HG02970 (cell line): ENCODE results near the gene EFNA5.

Source experiments
- ATAC-seq: cut with Tn5 transposase; IDR thresholded peaks from one replicate; pipeline ENCODE4 v1.9.1; 2021; ENCODE audit warnings: mild to moderate bottlenecking, moderate library complexity, moderate number of reproducible peaks; ENCODE audit not compliant: unreplicated experiment, low FRiP score

EFNA5 gene

DNA sequence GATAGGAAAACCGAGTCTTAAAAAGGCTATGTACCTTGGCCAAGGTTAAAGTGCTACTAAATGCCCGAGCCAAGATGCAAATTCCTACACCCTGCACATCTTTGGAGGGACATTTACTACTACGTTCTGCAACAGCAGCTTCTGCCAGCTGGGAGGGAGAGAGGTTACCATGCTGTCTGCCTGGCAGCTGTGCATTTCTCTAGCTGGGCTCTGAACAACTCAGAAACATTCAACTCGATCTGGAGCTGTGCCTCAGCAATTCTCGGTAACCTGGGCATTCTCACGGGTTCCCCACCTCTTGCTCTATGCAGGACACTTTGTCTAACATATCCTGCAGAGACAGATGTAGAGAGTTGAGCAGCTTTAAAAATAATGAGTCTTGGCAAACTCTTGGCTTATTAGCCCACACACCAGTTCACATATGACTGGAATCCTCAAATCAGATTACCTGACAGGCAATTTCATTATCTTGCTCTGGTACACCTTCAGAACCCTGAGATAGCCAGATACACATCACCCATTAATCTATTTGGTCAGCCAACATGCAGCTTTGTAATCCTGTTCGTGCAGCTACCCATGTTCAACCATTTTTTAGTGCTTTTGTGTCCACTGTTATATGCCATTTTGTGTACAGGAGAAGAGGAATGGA is 115.8 kb downstream of the EFNA5 start:
- no peak for ATAC-seq

DNA sequence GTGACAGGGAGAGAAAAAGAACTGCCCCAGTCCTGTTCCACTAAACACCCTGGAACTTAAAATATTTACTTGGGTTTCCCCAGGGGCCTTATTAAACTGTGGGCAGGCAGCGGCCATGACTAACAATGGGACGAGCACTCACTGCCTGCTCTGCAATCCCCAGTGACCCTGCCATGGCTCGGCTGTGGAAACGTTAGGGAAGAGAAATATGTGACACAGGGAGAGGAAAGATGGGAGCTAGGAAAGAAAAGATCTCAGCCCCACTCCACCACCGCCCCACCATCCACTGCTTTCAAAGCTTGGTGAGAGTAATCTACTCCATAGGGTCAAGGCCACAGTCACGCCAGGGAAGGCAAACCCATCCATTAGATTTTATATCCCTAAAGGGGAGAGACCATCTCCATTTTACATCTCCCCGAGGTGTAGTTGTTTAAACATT is 117.6 kb downstream of the EFNA5 start:
- no peak for ATAC-seq

DNA sequence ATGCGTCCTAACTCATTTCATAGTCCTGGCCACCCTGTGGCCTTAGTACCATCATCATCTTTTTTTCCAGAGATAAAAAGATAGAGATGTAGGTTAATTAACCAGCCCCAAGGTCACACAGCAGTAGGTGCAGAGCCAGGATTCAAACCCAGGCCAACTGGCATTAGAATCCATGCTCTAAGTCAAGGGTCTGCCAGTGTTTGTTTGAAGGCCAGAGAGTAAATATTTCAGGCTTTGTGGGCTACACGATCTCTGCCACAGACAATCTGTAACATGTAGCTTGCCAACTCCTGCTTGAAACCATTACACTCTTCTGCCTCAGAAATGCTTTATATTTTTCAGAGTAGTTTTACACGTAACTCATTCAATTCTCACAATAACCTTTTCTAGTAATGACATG is 119.6 kb downstream of the EFNA5 start:
- ATAC-seq = no peak

DNA sequence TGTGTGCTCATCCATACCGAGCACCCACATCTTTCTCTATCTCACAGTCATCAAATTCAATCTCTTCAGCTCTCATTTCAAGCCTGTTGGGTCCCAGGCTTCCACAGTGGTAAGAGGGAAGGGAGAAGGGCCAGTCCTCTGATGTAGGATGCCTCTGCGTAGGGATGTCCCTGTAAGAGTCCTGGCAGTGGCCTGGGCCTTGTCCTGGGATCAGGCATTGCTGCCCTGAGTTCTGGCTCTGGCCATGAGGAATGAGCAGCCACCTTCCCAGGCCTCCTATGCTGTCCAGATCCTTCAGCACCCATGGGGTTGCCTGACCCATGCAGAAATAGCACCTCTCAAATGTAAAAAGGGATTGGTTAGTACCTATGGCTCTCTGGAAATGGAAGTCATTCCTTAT is 121.2 kb downstream of the EFNA5 start:
- ATAC-seq = no peak

DNA sequence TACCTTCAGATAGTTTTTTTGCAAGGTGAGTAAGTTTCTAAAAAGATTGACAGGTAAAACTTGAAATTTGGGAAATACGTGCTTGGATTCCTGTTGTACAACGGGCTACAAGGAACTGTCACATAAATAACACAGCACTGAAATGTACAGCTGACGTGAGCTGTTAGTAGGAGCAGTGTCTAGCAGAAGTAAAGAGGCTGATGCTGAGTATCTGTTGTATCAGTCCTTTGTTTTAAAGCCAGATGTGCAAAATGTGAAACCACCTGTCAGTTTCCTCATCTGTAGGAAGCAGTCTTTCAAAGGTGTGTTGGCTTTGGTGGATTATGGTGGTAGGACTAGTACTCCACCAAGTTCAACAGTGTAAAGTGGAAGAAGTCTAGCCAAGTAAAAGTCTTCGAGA is 122.3 kb downstream of the EFNA5 start:
- no peak for ATAC-seq

DNA sequence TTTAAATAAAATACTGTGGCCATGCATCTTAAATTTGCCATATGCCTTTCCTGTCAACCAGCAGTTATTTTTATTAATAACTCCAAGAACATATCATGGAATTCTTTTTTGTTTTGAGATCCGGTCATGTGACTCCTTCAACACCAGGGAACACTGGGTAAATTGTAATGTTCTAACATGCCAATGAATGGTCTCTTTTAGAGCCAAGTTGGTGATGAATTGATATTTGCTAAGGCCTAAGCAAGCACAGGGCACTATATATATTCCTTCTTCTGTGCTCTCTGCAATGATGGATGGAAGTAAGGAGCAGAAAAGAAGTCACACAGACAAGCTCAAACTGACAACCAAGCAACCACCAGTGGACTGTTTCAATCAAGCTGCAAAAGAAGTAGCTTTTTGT is 124.0 kb downstream of the EFNA5 start:
- ATAC-seq = no peak

DNA sequence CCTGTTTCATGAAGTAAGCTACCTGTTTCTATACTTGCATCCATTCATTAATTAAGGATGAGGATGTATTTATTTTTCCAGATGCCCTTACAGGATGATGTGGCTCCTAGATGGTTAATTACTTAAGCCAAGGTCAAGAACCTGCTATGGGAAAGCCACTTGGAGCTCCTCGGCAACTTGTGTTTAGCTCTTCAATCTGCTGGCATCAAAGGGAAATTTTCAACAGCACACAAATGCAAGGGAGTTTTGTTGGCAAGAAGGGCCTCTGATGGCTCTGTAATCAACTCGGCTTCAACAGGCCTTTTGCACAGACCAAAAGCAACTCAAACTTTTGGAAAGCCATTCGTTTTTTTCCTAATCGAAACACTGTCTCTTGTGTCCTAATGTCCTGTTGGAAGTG is 125.3 kb downstream of the EFNA5 start:
- ATAC-seq = no peak

DNA sequence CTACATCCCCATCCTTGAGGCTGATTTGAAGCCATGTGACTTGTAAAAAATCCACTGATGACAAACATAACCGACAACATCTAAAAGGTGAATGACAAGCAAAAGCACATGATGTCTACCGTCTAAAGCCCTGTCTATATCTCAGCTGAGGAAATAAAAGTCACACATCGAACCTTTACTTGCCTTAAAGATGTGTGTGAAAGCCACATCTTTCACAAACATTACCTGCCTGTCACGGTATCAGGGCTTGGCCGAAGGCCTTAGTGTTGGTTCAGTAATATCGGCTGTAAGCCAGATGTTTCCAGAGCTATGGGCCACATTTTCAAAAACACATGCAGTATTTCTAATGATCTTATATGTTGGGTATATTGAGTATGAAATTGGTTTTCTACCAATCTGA is 125.8 kb downstream of the EFNA5 start:
- ATAC-seq = no peak

DNA sequence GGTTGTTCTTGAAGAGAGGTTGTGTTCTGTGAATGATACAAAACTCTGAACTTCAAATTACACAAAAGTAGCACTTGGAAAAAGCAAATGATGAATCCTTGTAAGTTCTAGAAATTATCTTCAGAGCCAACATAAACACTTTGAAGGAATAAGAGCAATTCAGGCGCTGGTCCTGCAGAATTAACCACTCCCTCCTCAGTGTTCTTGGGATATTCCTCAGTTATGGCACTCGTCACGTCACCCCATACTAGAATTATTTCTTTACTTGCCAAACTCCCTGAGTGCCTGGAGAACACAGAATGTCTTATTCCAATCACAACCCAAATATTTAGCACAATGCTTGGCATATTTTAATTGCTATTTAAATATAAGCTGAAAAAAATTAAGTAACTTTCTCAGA is 126.3 kb downstream of the EFNA5 start:
- no peak for ATAC-seq

DNA sequence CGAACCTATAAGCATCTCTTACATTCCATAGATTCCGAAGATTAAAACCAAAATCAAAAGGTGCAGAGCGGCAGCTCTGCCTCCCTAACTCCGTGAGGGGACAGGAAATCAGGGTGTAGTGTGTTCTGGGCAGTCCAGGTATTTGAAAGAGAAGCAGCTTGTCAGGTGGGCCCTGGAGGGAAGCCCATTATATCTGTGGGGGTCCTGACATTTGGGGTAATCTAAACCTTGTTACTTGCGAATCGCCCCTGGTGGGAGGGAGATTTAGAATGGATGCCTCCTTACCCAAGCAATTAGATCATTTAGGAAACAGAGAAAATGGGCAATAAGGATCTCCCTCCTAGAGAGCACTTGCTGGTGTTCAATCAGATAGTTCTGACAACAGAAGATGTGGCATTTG is 126.9 kb downstream of the EFNA5 start:
- no peak for ATAC-seq

DNA sequence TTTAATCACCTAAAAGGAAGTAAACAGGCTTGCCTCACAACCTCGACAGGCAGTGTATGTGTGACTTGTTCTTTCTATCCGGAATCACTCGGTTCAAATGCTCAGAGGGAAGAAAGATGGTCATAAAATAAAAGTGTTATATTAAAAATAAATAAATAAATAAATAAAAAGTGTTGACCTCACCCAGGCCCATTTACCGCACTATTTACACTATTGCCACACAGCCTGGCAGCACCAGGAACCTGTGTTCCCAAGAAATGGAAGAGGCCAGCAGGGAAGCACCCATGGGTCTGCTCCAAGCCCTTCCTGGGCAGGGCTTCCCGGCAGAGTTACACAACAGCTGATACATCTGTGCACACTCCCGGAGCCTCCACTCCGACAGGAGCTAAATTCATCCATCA is 127.9 kb downstream of the EFNA5 start:
- no peak for ATAC-seq

DNA sequence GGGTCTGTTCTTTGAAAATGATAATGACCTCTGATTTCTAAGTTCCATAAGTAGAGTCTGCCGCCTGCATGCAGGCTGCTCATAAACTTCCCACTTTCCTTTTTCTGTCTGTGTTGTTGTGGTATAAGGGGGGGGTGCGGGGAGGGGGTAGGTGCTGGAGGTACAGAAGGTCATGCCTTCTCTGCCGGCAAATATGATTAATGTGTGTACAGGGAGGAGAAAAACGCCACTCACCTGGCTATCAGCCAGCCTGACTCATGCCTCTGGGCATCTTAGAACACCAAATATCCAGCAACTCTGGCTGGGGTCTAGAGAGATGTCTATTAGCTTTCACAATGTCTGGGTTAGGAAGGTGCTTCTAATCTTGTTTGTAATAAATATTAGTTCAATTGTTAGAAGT is 128.3 kb downstream of the EFNA5 start:
- ATAC-seq = no peak

DNA sequence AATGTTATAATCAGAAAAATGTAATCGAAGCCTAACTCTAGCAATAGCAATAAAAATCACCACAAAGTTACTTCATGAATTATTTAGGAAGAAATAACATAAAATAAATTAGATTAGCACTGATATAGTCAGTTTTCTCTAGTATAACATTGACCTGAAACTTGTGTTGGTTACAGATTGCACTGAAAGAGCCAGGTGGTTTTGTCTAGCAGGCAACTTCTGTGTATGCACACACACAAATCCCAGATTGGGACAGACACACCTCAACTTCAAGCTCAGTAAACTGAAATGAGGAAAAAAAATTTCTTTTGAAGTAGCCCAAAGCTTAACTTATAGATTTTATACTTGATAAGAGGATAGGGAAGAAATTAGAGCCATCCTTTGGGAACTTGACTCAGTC is 129.3 kb downstream of the EFNA5 start:
- ATAC-seq = no peak

DNA sequence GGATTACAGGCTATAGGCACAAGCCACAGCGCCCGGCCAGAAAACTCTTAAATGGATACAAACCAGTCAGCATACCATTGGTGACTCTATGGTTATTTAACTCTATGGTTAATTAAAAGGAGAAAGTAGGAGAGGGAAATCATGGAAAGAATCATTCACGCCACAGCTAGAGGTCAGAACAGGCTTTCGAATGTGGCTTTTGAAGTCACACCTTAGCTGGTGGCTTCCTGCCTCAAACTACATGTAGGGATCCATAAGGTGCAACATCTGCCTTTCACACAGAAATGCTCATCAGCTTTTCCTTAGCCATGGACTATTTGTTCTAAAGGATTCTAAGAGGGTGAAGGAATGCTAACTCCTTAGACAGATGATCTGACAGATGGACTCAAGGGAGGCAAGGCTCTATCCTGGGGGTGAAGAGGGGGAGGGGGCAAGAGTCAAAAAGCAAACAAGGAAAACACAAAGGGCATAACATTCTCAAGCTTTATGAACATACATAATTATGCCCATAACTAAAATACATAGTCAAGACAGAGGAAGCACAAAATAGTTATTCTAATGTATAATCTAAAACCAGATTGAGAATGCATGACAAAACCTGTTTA is 130.9 kb downstream of the EFNA5 start:
- ATAC-seq = no peak

DNA sequence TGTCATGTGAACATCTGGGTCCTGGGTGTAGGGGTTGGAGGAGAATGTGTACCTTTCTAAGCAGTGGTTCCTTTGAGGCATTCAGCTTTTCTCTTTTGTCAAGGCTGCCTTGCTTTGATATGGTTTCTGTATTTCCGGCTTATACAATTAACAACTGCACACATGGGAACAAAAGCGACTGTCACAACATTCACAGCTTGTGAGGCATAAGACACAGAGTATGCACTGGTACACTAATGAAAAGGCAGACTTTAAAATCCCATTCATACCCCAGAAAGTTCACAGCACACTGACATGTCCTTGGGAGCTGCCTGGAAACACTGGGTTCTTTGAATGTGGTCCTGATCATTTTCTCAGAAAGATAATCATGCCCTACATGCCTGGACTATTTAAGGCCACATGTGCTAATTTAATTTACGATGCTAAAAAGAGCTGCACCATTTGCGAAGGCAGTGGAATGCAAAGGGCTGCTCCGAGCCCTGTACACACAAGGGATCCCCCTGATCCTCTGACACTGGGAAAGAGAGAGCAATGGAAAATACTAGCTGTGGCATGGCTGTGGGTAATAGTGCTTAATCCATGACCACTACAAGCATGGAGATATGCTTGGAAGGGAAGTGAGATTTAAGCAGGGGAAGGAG is 131.8 kb downstream of the EFNA5 start:
- ATAC-seq = no peak

DNA sequence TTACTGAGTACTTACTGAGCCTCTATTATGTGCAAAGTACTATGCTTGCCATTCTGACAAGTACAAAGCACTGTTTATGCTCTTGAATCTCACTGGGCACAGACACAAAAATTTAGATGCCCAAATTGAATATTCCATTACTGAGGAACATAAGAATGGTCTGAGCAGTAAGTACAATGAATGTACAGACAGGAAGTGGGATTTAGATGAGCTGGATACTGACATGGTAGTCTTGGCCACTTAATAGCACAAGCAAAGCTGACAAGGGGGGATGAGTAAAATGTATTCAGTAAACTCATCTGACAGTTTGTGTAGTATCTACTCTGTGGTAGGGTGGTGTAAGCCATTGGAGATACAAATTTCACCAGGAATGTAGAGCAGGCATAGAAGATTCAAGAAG is 132.4 kb downstream of the EFNA5 start:
- ATAC-seq = no peak

DNA sequence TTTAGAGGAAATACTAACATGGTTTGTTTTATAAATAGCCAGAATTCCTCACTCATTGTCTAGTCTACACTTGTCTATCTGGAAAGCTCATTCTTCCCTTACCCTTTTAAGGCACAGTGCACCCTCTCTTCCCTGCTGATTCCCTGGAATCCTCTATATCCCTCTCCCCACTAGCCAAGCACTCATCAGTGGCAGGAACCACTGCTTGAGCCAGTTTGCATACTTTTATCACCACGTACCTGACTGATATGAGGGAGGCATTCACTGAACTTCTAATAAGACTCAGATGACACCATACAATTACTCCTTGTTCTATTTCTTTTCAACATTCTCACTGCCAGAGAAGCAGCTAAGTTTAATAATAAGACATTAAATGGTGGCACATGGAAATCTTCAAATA is 134.9 kb downstream of the EFNA5 start:
- no peak for ATAC-seq

DNA sequence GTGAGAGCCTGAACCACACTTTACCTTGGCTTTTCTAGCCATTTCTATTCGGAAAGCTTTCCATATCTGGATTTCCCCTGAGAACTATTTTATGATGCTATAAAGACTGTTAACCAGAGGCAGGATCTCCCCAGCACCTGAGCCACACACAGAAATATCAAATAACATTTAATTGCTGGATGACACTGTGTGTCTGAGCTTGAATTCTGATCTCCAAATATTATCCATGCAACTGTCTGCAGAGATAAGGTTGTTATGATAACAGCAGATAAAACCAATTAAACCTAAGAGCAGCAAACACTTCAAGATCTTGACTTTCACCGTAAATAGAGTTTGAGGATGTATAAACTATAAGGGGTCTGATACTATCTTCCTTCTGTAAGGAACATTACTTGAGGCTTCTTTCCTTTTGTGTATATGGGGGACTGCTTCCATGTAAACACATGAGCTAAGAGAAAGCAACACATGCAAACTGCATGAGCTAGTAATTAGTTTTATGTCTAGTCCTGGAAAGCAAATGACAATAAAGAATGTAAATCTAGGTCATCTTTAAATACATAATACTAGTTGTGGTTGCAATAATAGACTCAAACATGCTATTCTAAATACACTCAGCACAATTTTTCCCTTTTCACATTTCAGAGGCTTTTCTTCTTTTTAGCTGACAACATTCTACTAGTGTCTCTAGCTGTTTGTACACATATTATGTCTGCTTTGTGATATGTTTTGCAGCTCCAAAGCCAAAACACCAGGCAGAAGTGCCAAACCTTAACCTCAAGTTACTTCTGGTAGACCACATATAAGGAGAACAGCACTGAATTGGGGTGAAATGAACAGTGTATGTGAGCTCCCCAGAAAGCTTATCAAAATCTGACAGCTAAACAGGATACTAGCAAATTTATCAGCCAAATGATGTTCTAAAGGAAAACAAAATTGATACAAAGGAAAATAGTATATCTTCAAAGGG is 136.5 kb downstream of the EFNA5 start:
- no peak for ATAC-seq

DNA sequence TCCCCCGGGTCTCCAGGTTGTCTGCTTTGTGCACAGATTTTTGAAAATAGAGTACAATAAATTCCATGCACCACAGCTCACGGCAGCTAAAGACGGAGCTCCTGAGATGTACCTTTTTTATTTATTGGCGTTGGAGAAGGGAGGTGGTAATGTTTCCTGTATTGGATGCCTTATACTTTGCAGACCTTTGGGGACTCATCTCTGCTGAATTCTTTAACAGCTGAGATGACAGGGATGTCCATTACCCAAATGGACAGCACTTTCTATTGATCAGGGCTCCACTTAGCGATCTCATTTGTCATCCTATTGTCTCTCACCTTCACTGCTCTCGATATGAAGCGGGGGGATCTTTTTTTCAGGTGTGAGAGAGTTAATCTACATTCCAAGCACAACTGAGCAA is 137.8 kb downstream of the EFNA5 start:
- no peak for ATAC-seq

DNA sequence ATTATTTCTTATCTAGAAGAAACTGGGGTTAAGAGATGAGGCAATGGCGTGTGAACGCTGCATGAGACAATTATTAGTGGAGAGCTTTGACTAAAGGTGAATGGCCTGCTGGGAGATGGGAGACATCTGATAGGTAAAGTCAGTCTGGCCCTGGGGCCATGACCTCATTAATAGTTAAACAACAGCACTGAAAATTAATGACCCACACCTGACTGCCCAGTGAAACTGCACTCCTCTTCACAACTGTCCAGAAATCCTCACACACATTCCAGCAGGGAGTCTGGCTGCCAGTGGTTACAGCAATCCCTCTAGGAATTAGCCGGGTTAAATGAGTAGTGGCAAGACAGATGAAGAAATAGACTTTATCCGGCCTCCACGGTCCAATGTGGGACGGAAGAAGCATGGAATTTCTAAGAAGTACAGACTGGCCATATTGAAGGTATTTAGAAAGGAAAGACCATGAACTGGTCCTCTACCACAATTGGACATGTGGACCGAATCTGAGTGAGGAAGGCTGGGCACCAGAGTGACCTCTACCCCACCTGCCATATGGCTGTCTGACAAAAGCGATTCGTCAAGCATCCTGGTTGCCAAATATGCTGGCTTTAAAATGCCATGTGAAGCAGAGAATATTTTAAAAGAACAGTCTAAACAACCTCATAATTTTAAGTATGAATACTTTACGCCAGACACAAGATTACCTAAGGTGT is 138.4 kb downstream of the EFNA5 start:
- no peak for ATAC-seq
